Panc1 (cell line): ENCODE results near the gene THPO. TPM values are rescaled to one million over a fixed set of nuclear protein-coding genes. Genes with fewer than 3 reads are reported as not detected.

Experiments used
- ATAC-seq: fragments of 200-7000 bp; cut with Tn5 transposase; 2 replicates; pipeline ENCODE4 v1.9.1; 2020; ENCODE audit warnings: mild to moderate bottlenecking, moderate library complexity
- BruUV-seq: library from RNA; stranded (reverse); fragments of 400-500 nt; replicated peaks from 2 replicates; lab custom pipeline; 2021; lab: Mats Ljungman, UMichigan
- CTCF ChIA-PET: fragments of 300-600 bp; sonication (Branson Sonifier 250); formaldehyde crosslinking; loops from one replicate; lab custom pipeline; 2022; ENCODE audit warnings: antibody characterized with exemption; lab: Charles Lee
- POLR2A ChIA-PET: fragments of 300-600 bp; sonication (Branson Sonifier 250); formaldehyde crosslinking; loops from one replicate; lab custom pipeline; 2022; ENCODE audit warnings: antibody characterized with exemption; lab: Charles Lee
- DNase-seq: peaks from one replicate; pipeline ENCODE4 v3.0.0-alpha.2; 2010; ENCODE audit warnings: low read depth, low spot score
- H3K27ac ChIP-seq: 2 replicates; pipeline ENCODE4 v1.5.1; 2011; ENCODE audit warnings: mild to moderate bottlenecking, low read length, inconsistent platforms
- H3K27me3 ChIP-seq: fragments of 200-500 bp; sonication (Bioruptor generic); 2 replicates; pipeline ENCODE4 v1.6.0; 2014; ENCODE audit warnings: low read length, inconsistent platforms; ENCODE audit not compliant: control insufficient read depth, insufficient read depth
- H3K36me3 ChIP-seq: fragments of 200-500 bp; sonication (Bioruptor generic); 2 replicates; pipeline ENCODE4 v1.5.1; 2014; ENCODE audit warnings: inconsistent platforms, mild to moderate bottlenecking, low read length, moderate library complexity; ENCODE audit not compliant: control insufficient read depth, insufficient read depth
- H3K4me1 ChIP-seq: 2 replicates; pipeline ENCODE4 v1.5.1; 2011; ENCODE audit warnings: inconsistent platforms, mild to moderate bottlenecking, low read length, moderate library complexity; ENCODE audit not compliant: control insufficient read depth, insufficient read depth
- H3K4me3 ChIP-seq, 2 experiments: 2 replicates each; pipeline ENCODE4 v1.5.1; 2011 to 2012; ENCODE audit warnings: low read depth in 2 of 2, low read length in 2 of 2, mild to moderate bottlenecking in 2 of 2, inconsistent platforms in 1 of 2, moderate library complexity in 1 of 2
- H3K9me3 ChIP-seq: fragments of 200-500 bp; sonication (Bioruptor generic); 2 replicates; pipeline ENCODE4 v1.5.1; 2014; ENCODE audit warnings: low read depth, mild to moderate bottlenecking, inconsistent platforms, low read length, moderate library complexity; ENCODE audit not compliant: control insufficient read depth, insufficient read depth
- POLR2AphosphoS5 ChIP-seq: IDR thresholded peaks from 2 replicates; pipeline ENCODE4 v1.6.1; 2012; ENCODE audit warnings: mild to moderate bottlenecking, low read depth, low read length, moderate library complexity
- SIN3A ChIP-seq: IDR thresholded peaks from 2 replicates; pipeline ENCODE4 v1.6.1; 2012; ENCODE audit warnings: low read depth, mild to moderate bottlenecking, low read length, moderate library complexity, borderline replicate concordance; ENCODE audit not compliant: insufficient read depth
- TCF7L2 ChIP-seq: IDR thresholded peaks from 2 replicates; pipeline ENCODE4 v1.6.1; 2011; ENCODE audit warnings: mild to moderate bottlenecking, low read depth, low read length, inconsistent platforms
- in situ Hi-C: cut with HindIII; loops from 2 replicates; pipeline ENCODE4 v1.10.0; 2016; ENCODE audit warnings: low sequenced_read_pairs, low pct_unique_long_range_greater_than_20kb
- intact Hi-C: fragments of 100-400 bp; cut with micrococcal nuclease; formaldehyde crosslinking; loops from one replicate; pipeline ENCODE4 v1.10.0; 2022; ENCODE audit not compliant: unreplicated experiment
- total RNA-seq: library from RNA; stranded (reverse); gene quantifications from one replicate; pipeline ENCODE4 v1.2.1, GENCODE V29; 2021; ENCODE audit not compliant: unreplicated experiment
- TF ChIP-seq, protein P1 (sequence below), 2 experiments: IDR thresholded peaks; 2 replicates each; pipeline ENCODE4 v1.6.1; 2011 to 2012; ENCODE audit warnings: low read depth in 2 of 2, control low read depth in 1 of 2, low read length in 1 of 2, mild to moderate bottlenecking in 1 of 2, moderate library complexity in 1 of 2; ENCODE audit not compliant: insufficient read depth in 1 of 2
- TF ChIP-seq, protein P2 (sequence below): fragments of 450-650 bp; IDR thresholded peaks from 2 replicates; pipeline ENCODE4 v1.5.1; 2017; ENCODE audit warnings: mild to moderate bottlenecking

THPO gene
- total RNA-seq, 1 experiment from 2014 or later, result not detected

DNA sequence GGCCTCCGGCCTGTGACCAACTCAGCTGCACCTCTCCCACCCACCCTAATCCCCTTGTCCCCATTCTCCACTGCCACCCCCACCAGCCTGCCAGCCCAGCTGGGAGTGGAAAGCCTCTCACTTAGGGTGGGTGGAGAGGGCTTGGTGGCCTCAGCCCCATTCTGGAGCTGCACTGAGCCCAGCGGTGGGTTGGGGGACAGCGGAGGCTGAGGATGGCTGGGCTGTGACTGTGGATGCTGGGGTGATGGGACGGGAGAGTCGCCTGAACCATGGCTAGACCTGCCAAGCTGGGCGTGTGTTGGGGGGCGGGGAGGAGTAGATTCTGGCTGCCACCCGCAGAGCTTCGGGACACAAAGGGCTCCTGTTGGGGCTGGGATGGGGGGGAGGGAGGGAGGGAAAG is 18.4 kb downstream of the THPO start:
- CTCF ChIA-PET, result no interaction called here
- intact Hi-C loops, result no loop called here

DNA sequence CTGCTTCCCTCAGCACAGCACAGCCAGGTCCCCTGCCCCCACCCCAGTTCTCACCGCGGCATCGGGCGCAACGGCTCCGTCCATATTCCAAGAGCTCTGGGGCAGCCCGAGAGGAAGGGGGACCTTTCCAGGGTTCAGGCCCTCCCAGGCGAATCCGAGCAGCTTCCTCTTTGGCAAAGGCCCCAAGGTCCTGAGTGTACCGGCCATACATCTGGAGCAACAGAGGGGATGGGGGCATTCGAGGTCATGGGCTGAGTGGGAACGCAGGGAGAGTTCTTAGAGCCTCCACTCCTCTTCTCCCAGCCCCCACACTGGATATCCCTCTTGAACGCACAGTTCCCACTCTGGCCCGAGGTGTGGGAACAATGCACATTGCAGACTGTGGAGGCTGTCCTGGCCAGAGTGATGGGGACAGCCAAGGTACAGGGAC is 19.1 kb downstream of the THPO start:
- H3K4me1 ChIP-seq, result peaks cover 6% of the 10 kb centered on the region
- ChIA-PET CTCF (interaction anchor here (0.7 kb wide), 1 partner anchor 182 kb away, joined by 4 read pairs; no protein-coding TSS in a partner anchor), POLR2A (no interaction called here)
- no peak overlapping the region for H3K27ac ChIP-seq
- H3K4me3 ChIP-seq, result no peak overlapping the region
- H3K27me3 ChIP-seq, result no peaks in the 10 kb centered on the region
- no TSS peak for BruUV-seq
- no peak for DNase-seq
- intact Hi-C loops, result no loop called here
- TF ChIP-seq TCF7L2, result no peak
- TF ChIP-seq POLR2AphosphoS5, result no peak
- TF ChIP-seq SIN3A, result no peak
- TF ChIP-seq, protein P1, sequence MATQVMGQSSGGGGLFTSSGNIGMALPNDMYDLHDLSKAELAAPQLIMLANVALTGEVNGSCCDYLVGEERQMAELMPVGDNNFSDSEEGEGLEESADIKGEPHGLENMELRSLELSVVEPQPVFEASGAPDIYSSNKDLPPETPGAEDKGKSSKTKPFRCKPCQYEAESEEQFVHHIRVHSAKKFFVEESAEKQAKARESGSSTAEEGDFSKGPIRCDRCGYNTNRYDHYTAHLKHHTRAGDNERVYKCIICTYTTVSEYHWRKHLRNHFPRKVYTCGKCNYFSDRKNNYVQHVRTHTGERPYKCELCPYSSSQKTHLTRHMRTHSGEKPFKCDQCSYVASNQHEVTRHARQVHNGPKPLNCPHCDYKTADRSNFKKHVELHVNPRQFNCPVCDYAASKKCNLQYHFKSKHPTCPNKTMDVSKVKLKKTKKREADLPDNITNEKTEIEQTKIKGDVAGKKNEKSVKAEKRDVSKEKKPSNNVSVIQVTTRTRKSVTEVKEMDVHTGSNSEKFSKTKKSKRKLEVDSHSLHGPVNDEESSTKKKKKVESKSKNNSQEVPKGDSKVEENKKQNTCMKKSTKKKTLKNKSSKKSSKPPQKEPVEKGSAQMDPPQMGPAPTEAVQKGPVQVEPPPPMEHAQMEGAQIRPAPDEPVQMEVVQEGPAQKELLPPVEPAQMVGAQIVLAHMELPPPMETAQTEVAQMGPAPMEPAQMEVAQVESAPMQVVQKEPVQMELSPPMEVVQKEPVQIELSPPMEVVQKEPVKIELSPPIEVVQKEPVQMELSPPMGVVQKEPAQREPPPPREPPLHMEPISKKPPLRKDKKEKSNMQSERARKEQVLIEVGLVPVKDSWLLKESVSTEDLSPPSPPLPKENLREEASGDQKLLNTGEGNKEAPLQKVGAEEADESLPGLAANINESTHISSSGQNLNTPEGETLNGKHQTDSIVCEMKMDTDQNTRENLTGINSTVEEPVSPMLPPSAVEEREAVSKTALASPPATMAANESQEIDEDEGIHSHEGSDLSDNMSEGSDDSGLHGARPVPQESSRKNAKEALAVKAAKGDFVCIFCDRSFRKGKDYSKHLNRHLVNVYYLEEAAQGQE (IDR thresholded peaks at IDR 0.05; ENCODE audit: insufficient read depth in 1 of 2, low read depth in 2 of 2, low read length in 1 of 2), result no peak
- TF ChIP-seq, protein P2, sequence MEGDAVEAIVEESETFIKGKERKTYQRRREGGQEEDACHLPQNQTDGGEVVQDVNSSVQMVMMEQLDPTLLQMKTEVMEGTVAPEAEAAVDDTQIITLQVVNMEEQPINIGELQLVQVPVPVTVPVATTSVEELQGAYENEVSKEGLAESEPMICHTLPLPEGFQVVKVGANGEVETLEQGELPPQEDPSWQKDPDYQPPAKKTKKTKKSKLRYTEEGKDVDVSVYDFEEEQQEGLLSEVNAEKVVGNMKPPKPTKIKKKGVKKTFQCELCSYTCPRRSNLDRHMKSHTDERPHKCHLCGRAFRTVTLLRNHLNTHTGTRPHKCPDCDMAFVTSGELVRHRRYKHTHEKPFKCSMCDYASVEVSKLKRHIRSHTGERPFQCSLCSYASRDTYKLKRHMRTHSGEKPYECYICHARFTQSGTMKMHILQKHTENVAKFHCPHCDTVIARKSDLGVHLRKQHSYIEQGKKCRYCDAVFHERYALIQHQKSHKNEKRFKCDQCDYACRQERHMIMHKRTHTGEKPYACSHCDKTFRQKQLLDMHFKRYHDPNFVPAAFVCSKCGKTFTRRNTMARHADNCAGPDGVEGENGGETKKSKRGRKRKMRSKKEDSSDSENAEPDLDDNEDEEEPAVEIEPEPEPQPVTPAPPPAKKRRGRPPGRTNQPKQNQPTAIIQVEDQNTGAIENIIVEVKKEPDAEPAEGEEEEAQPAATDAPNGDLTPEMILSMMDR, result no peak
- ATAC-seq, result no peak
- in situ Hi-C loops, result no loop called here
- no peaks in the 10 kb centered on the region for H3K9me3 ChIP-seq
- H3K36me3 ChIP-seq, result no peaks in the 10 kb centered on the region; the same call in 1 of the 2 replicates

More for the DNA sequence above, 18.4 kb downstream of the THPO start:
- in situ Hi-C loops, result no loop called here
- no TSS peak for BruUV-seq
- H3K9me3 ChIP-seq, result no peaks in the 10 kb centered on the region
- TF ChIP-seq POLR2AphosphoS5, result no peak
- TF ChIP-seq TCF7L2, result no peak
- no peak for TF ChIP-seq SIN3A
- TF ChIP-seq, protein P2, result no peak
- TF ChIP-seq, protein P1 (IDR thresholded peaks at IDR 0.05; ENCODE audit: insufficient read depth in 1 of 2, low read depth in 2 of 2, low read length in 1 of 2), result no peak
- no peak overlapping the region for H3K27ac ChIP-seq
- ATAC-seq, result no peak
- H3K4me1 ChIP-seq, result peaks cover 9% of the 10 kb centered on the region
- POLR2A ChIA-PET, result no interaction called here
- DNase-seq, result no peak
- no peaks in the 10 kb centered on the region; the same call in none of the 2 replicates for H3K36me3 ChIP-seq
- no peaks in the 10 kb centered on the region for H3K27me3 ChIP-seq
- H3K4me3 ChIP-seq, result no peak overlapping the region
